Esophagus squamous epithelium (tissue), 4 donors: ENCODE data around the gene NR2E1.

Source experiments
- POLR2A ChIP-seq, 4 donors: fragments of 450-650 bp; IDR thresholded peaks; one replicate each; pipeline ENCODE4 v1.6.1; 2017; ENCODE audit warnings: antibody characterized with exemption in 4 of 4, mild to moderate bottlenecking in 4 of 4, moderate library complexity in 3 of 4
- TF ChIP-seq, protein P1 (sequence below), 6 experiments: fragments of 450-650 bp in 4 of 6; fragments of 200-600 bp in 2 of 6; sonication (generic) in 2 of 6; IDR thresholded peaks; one replicate each; pipeline ENCODE4 v1.5.1; 2016 to 2019; ENCODE audit warnings: antibody characterized with exemption in 6 of 6, mild to moderate bottlenecking in 4 of 6, moderate library complexity in 4 of 6

- TF ChIP-seq, protein P1, sequence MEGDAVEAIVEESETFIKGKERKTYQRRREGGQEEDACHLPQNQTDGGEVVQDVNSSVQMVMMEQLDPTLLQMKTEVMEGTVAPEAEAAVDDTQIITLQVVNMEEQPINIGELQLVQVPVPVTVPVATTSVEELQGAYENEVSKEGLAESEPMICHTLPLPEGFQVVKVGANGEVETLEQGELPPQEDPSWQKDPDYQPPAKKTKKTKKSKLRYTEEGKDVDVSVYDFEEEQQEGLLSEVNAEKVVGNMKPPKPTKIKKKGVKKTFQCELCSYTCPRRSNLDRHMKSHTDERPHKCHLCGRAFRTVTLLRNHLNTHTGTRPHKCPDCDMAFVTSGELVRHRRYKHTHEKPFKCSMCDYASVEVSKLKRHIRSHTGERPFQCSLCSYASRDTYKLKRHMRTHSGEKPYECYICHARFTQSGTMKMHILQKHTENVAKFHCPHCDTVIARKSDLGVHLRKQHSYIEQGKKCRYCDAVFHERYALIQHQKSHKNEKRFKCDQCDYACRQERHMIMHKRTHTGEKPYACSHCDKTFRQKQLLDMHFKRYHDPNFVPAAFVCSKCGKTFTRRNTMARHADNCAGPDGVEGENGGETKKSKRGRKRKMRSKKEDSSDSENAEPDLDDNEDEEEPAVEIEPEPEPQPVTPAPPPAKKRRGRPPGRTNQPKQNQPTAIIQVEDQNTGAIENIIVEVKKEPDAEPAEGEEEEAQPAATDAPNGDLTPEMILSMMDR (IDR thresholded peaks at IDR 0.05) = no peak
- no peak for TF ChIP-seq POLR2A (IDR thresholded peaks at IDR 0.05)
Observed at GRCh38 chr6:108165714-108166663, at the start of gene NR2E1.
